NCI-H2227 (cell line): ENCODE results near the gene OR52A5.
"Not testable (repeated sequence)": the region's sequence is repeated elsewhere in the genome, so short reads cannot be mapped to it uniquely, and the experiment has no call there.

Experiments
- DNase-seq: peaks from one replicate; lab custom pipeline; 2025; ENCODE audit not compliant: unreplicated experiment; lab: John Stamatoyannopoulos, UW

The OR52A5 gene

GRCh38 chr11:5137996-5138395 lies at the start of gene OR52A5:
TSS of gene OR52A5 (minus strand) at chr11:5138356. CDS start at chr11:5132642, 5,714 bp downstream.
- DNase-seq: no peak

- no peak for DNase-seq
Observed at GRCh38 chr11:5178046-5178837, 40.1 kb upstream of the OR52A5 start.

GRCh38 chr11:5174934-5175333 lies 36.8 kb upstream of the OR52A5 start:
- DNase-seq: no peak

GRCh38 chr11:5171856-5172255 lies 33.7 kb upstream of the OR52A5 start:
- no peak for DNase-seq

GRCh38 chr11:5165898-5166297 lies 27.7 kb upstream of the OR52A5 start:
- not testable (repeated sequence) for DNase-seq

- not testable (repeated sequence) for DNase-seq
Observed at GRCh38 chr11:5164807-5165206, 26.7 kb upstream of the OR52A5 start.

GRCh38 chr11:5161045-5161444 lies 22.9 kb upstream of the OR52A5 start:
- not testable (repeated sequence) for DNase-seq

- DNase-seq: not testable (repeated sequence)
Observed at GRCh38 chr11:5160217-5160616, 22.1 kb upstream of the OR52A5 start.

GRCh38 chr11:5159806-5160205 lies 21.6 kb upstream of the OR52A5 start:
- no peak for DNase-seq

GRCh38 chr11:5154657-5155056 lies 16.5 kb upstream of the OR52A5 start, which contains the start of gene OR52A1:
TSS of gene OR52A1 (minus strand) at chr11:5154757. CDS start at chr11:5152369, 2,388 bp downstream.
- no peak for DNase-seq

GRCh38 chr11:5153574-5154431 lies 15.6 kb upstream of the OR52A5 start:
- DNase-seq: no peak

- no peak for DNase-seq
Observed at GRCh38 chr11:5151713-5152153, 13.6 kb upstream of the OR52A5 start.

GRCh38 chr11:5144206-5144605 lies 6.0 kb upstream of the OR52A5 start:
- DNase-seq: not testable (repeated sequence)

- no peak for DNase-seq
Observed at GRCh38 chr11:5137014-5137413, 1.1 kb downstream of the OR52A5 start.

- no peak for DNase-seq
Observed at GRCh38 chr11:5136261-5136660, 1.9 kb downstream of the OR52A5 start.

GRCh38 chr11:5131584-5132335 lies 6.4 kb downstream of the OR52A5 start:
- DNase-seq: no peak

- no peak for DNase-seq
Observed at GRCh38 chr11:5129457-5129877, 8.7 kb downstream of the OR52A5 start.

- no peak for DNase-seq
Observed at GRCh38 chr11:5124891-5125620, 13.1 kb downstream of the OR52A5 start.

- DNase-seq: peak; percentile 49
Observed at GRCh38 chr11:5123802-5124521, 14.2 kb downstream of the OR52A5 start.

GRCh38 chr11:5118893-5119292 lies 19.3 kb downstream of the OR52A5 start:
- DNase-seq: no peak
